ENCODE results near the gene WDTC1. TPM values are rescaled to one million over a fixed set of nuclear protein-coding genes. Genes with fewer than 3 reads are reported as not detected.
A peak's percentile ranks its signal among the peaks of the same experiment; 100 is the strongest.

Gene WDTC1, protein sequence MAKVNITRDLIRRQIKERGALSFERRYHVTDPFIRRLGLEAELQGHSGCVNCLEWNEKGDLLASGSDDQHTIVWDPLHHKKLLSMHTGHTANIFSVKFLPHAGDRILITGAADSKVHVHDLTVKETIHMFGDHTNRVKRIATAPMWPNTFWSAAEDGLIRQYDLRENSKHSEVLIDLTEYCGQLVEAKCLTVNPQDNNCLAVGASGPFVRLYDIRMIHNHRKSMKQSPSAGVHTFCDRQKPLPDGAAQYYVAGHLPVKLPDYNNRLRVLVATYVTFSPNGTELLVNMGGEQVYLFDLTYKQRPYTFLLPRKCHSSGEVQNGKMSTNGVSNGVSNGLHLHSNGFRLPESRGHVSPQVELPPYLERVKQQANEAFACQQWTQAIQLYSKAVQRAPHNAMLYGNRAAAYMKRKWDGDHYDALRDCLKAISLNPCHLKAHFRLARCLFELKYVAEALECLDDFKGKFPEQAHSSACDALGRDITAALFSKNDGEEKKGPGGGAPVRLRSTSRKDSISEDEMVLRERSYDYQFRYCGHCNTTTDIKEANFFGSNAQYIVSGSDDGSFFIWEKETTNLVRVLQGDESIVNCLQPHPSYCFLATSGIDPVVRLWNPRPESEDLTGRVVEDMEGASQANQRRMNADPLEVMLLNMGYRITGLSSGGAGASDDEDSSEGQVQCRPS
- total RNA-seq (2021; fragmentation: NEBNext Ultra II Directional; extraction: Animal tissue kit (Norgen Biotek cat#: 25700)) = 17.5 and 18.7 TPM in 2 replicates
- 7.5 and 11.7 TPM in 2 replicates for polyA plus RNA-seq (2011; rRNA removed)
- 6.8 TPM for polyA plus RNA-seq (2011; cell fraction: cytosol; rRNA removed)
- polyA plus RNA-seq (2011; cell fraction: nucleus; rRNA removed) = 12.9 TPM
- polyA plus RNA-seq (2012, experiment 1 of 2) = 12.5 to 18.7 TPM (median 15.7 TPM) in 4 replicates
- polyA plus RNA-seq (2012, experiment 2 of 2) = 16.4 TPM
- 8.9 TPM for polyA plus RNA-seq (2013, experiment 1 of 2)
- polyA plus RNA-seq (2013, experiment 2 of 2) = 8.7 TPM
- polyA minus RNA-seq (2011; rRNA and poly(A)+ RNA removed) = 12.5 and 15.4 TPM in 2 replicates
- polyA minus RNA-seq (2011; cell fraction: cytosol; rRNA and poly(A)+ RNA removed) = 6.4 TPM
- 5.8 TPM for polyA minus RNA-seq (2011; cell fraction: nucleus; rRNA and poly(A)+ RNA removed)
- long read RNA-seq, experiment 1, full-length matches to known transcripts = 1 of 15 reads
- long read RNA-seq, experiment 1, partial matches to known transcripts = 13 of 15 reads
- long read RNA-seq, experiment 1, other reads (novel, unspliced or antisense) = 1 of 15 reads
- long read RNA-seq, experiment 2, partial matches to known transcripts = 0 of 2 reads
- long read RNA-seq, experiment 2, other reads (novel, unspliced or antisense) = 2 of 2 reads

GRCh38 chr1:27234049-27234882 is at the start of gene WDTC1:
Gene WDTC1, plus strand, starts transcription at chr1:27234632. Its CDS starts 26,423 bp downstream, at chr1:27261055.
- H3K27me3 ChIP-seq (replicated peaks in 1 of 4; ENCODE audit: control insufficient read depth in 3 of 4, extremely low read depth in 1 of 4, insufficient read depth in 3 of 4, low read length in 3 of 4) = peaks cover 0 to 3% (median 0%) of the 10 kb centered on the region in 4 experiments; a peak in 2 of 7 replicates
- no peak within 1 kb of the TSS for H3K18ac ChIP-seq (ENCODE audit: extremely low read depth, low read length)
- H2AK5ac ChIP-seq (ENCODE audit: low read depth, low read length) = no peak within 1 kb of the TSS
- no peak within 1 kb of the TSS for H2BK120ac ChIP-seq (replicated peaks; ENCODE audit: low read depth, low read length)
- H3K14ac ChIP-seq (ENCODE audit: insufficient read length) = no peak within 1 kb of the TSS
- ChIA-PET CTCF (ENCODE audit: partially characterized antibody) (interaction anchor here (1.4 kb wide), 1 partner anchor 50 kb away, joined by 3 read pairs; no protein-coding TSS in a partner anchor), POLR2A (ENCODE audit: partially characterized antibody) (interaction anchor here (0.7 to 2.4 kb wide), 7 partner anchors 10 to 223 kb away, joined by 3 to 10 read pairs (median 4); partner anchors contain the start of genes SLC9A1 and TENT5B)
- H2AFZ ChIP-seq (ENCODE audit: low read length) = peak within 1 kb of the TSS; percentile 86
- H3K9ac ChIP-seq (replicated peaks in 1 of 4; ENCODE audit: extremely low read depth in 1 of 4, low read depth in 3 of 4, low read length in 3 of 4) = peak within 1 kb of the TSS in 1 of 4 experiments; percentile 63; a peak in 3 of 7 replicates
- no peaks in the 10 kb centered on the region for H3K36me3 ChIP-seq (ENCODE audit: control insufficient read depth in 2 of 4, insufficient read depth in 4 of 4, low read length in 3 of 4)
- H4K8ac ChIP-seq (ENCODE audit: extremely low read depth, insufficient read depth, low read length) = peak within 1 kb of the TSS; percentile 76
- 3% methylated on average over 44 of the region's 71 CpGs; no CpG with 5 or more reads in 1 of the 2 experiments for WGBS, 2 experiments (ENCODE audit: extremely low coverage in 1 of 2, insufficient coverage in 1 of 2, insufficient read length in 1 of 2, insufficient replicate concordance in 2 of 2, low coverage in 1 of 2, low lambda C conversion rate in 2 of 2, missing lambda C conversion rate in 1 of 2)
- 0 out of 4 replicates have a peak, but pooled peaks cover 0 to 3% of the 10 kb centered on the region in 2 experiments for H3K79me2 ChIP-seq (ENCODE audit: control insufficient read depth in 1 of 2, insufficient read depth in 2 of 2, low read length in 2 of 2)
- H2BK15ac ChIP-seq (ENCODE audit: low read length) = peak within 1 kb of the TSS; percentile 61; the same call in 1 of the 2 replicates
- H3K79me1 ChIP-seq (ENCODE audit: low read depth, low read length) = no peaks in the 10 kb centered on the region
- H3K4me2 ChIP-seq (ENCODE audit: insufficient read depth in 1 of 2, low read depth in 2 of 2, low read length in 2 of 2) = peak within 1 kb of the TSS; percentile 88 to 93
- H2BK20ac ChIP-seq (ENCODE audit: low read length) = no peak within 1 kb of the TSS
- H3K9me3 ChIP-seq (ENCODE audit: insufficient read depth in 2 of 2, low read depth in 1 of 2, low read length in 1 of 2) = no peaks in the 10 kb centered on the region
- no peak for FAIRE-seq
- peaks cover 0 to 4% of the 10 kb centered on the region in 2 experiments for H4K20me1 ChIP-seq (replicated peaks in 1 of 2; ENCODE audit: control insufficient read depth in 1 of 2, insufficient read depth in 2 of 2, low read length in 2 of 2)
- no peak within 1 kb of the TSS for H3K27ac ChIP-seq (ENCODE audit: low read depth, low read length)
- H3K4me1 ChIP-seq (replicated peaks in 1 of 4; ENCODE audit: control insufficient read depth in 3 of 4, insufficient read depth in 4 of 4, low read length in 3 of 4) = peaks cover 0 to 8% (median 6%) of the 10 kb centered on the region in 4 experiments; a peak in 5 of 7 replicates
- H3K23me2 ChIP-seq (ENCODE audit: low read depth, low read length) = peaks cover 11% of the 10 kb centered on the region
- H4K5ac ChIP-seq (ENCODE audit: insufficient read length, low read depth, low read length) = no peak within 1 kb of the TSS
- peak within 1 kb of the TSS; percentile 63 to 84 (median 67) for H3K4me3 ChIP-seq (ENCODE audit: extremely low read depth in 1 of 4, insufficient read depth in 2 of 4, low read depth in 3 of 4, low read length in 4 of 4)
- H3K4ac ChIP-seq (replicated peaks; ENCODE audit: insufficient read length, low read depth, low read length) = no peak within 1 kb of the TSS
- DNase-seq (ENCODE audit: low read depth in 1 of 2, low spot score in 2 of 2) = peak; percentile 86 to 95
- no peak within 1 kb of the TSS for H4K91ac ChIP-seq (replicated peaks; ENCODE audit: insufficient read length, low read length)
- H3K56ac ChIP-seq (replicated peaks; ENCODE audit: insufficient read length, low read depth, low read length) = no peak within 1 kb of the TSS
- no peak within 1 kb of the TSS for H2BK12ac ChIP-seq (ENCODE audit: low read depth, low read length)
- no peak within 1 kb of the TSS for H2BK5ac ChIP-seq (ENCODE audit: low read depth, low read length)
- H3K23ac ChIP-seq (ENCODE audit: insufficient read length) = no peak within 1 kb of the TSS
- no peak for TF ChIP-seq RFX5 (IDR thresholded peaks at IDR 0.05; ENCODE audit: borderline replicate concordance, low read depth, low read length)
- peak; percentile 65; the same call in 1 of the 2 replicates for TF ChIP-seq SP1 (IDR thresholded peaks at IDR 0.05; ENCODE audit: low read depth, low read length)
- TF ChIP-seq FOSL1 (IDR thresholded peaks at IDR 0.05; ENCODE audit: insufficient read depth, low read depth, low read length) = peak; percentile 90; the same call in 1 of the 2 replicates
- TF ChIP-seq NRF1 (IDR thresholded peaks at IDR 0.05; ENCODE audit: low read depth, low read length) = peak; percentile 61
- TF ChIP-seq RBBP5 (IDR thresholded peaks at IDR 0.05; ENCODE audit: borderline replicate concordance, low read depth, low read length) = 0 out of 2 replicates have a peak, but pooled peaks have one; percentile 38
